NCI-H2227 treated with DMSO at 0.1 percent for 48 hours (cell line): ENCODE data around the gene PHKA1.
"Not testable (repeated sequence)": the region's sequence is repeated elsewhere in the genome, so short reads cannot be mapped to it uniquely, and the experiment has no call there.

ENCODE experiments used
- DNase-seq: peaks from one replicate; lab custom pipeline; 2025; lab: John Stamatoyannopoulos, UW

Gene PHKA1

GRCh38 chrX:72666451-72666850 is 47.7 kb downstream of the PHKA1 start:
- DNase-seq: no peak

DNA sequence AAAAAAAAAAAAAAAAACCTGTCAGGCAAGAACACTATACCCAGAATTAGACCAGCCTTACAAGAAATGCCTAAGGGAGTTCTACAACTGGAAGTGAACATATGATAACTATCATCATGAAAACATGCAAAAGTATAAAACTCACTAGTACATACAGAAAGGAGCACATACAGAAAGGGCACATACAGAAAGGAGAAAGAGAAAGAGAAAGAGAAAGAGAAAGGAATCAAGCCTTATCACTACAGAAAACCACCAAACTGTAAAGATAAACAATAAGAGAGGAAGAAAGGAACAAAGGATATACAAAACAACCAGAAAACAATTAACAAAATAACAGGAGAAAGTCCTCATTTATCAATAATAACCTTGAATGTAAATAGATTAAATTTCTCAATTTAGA is 50.4 kb downstream of the PHKA1 start:
- no peak for DNase-seq

DNA sequence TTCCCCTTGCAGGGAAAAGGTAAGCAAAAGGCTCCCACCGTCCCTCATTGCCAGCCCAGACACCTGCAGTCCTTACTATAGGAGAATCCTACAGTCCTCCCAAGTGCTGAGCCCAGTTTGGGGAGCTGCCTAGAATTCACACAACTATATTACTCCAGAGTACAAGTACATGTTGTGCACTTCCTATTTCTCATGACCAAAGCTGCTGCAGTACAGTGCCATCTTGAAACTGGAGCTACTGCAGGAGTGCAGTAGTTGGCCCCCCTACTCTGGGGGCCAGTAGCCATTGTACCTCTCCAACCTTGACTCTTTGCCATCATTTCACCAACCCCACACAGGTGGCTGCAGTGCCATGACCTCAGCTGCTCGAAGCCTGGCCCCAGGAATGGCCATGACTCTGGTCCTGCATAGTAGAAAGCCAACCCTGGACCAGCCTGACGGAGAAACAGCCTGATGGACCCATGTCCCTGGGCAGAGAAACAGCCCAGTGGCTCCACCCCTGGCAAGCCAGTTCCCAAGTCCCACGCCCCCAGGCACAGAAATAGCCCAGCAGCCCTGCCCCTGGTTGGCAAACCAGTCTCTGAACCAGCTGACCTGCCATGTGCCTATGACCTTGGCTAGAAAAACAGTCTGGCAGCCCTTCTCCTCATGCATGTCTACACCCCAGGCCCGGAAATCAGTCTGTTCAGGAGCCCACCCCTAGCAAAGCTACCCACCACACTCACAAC is 51.9 kb downstream of the PHKA1 start:
- DNase-seq: no peak

DNA sequence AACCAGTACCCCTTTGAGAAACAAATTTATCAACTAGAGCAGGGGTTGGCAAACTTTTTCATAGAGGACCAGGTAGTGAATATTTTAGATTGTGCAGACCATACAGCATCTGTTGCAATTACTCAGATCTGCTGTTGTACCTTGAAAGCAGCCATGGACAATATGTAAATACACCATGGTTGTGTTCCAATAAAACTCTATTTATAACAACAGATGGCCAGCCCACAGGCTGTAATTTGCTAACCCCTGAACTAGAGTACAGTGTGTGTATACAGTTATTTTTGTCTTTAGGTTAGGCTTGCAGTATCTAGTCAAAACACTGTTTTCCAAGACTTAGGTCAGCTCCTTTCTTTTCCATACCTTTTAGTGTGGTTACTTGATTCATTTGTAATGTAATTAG is 54.4 kb downstream of the PHKA1 start:
- peak; percentile 4 for DNase-seq

GRCh38 chrX:72652082-72652481 is 62.0 kb downstream of the PHKA1 start:
- peak; percentile 25 for DNase-seq

DNA sequence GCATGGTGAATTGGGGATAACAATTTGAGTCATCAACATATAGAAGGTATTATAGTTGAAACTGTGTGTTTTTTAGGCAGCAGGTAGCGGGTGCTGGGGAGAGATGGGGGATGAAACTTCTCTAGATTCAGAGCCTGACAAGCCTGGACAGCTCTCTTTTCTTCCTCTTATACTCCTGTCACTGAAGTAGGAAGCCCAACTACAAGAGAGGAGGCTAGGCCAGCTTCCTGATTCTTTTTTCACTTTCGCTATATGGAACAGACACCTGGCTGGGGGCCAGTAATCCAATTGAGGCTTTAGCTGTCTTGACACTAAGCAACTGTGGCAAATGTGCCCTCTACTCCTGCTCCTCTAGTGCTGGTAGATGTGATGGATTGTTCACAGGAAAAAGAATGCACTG is 69.2 kb downstream of the PHKA1 start:
- DNase-seq: no peak

GRCh38 chrX:72641611-72642010 is 72.5 kb downstream of the PHKA1 start:
- DNase-seq: no peak

DNA sequence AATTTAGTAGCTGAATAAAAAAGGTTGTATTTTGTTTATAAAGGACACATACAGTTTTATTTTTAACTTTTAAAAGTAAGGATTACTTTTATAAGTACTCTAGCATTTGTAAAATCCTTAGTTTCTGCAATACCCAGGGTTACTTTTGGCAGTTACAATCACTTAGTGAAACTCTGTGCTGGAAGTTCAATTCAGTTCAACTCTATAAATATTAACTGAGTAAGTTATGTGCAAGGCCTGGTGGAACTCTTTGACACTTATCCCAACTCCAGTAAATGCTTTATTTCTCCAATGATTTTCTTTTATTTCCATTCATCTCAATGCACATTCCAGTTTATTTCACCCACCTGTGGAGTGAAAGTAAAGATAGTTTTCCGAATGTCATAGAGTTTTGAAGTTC is 78.2 kb downstream of the PHKA1 start:
- DNase-seq: no peak

GRCh38 chrX:72634331-72634730 is 79.8 kb downstream of the PHKA1 start:
- no peak for DNase-seq

DNA sequence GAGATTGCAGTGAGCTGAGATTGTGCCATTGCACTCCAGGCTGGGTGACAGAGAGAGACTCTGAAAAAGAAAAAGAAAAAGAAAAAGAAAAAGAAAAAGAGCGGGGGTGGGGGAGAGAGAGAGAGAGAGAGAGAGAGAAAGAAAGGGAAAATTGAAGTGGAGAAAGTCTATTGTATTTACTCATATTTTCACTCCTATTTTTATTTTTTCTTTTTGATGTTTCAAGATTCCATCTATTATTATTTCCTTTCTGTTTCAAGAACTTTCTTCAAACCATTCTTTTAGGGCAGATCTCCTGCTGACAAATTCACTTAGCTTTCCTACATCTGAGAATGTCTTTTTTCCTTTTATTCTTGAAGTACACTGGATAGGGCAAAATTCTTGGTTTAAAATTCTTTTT is 83.9 kb downstream of the PHKA1 start:
- no peak for DNase-seq

DNA sequence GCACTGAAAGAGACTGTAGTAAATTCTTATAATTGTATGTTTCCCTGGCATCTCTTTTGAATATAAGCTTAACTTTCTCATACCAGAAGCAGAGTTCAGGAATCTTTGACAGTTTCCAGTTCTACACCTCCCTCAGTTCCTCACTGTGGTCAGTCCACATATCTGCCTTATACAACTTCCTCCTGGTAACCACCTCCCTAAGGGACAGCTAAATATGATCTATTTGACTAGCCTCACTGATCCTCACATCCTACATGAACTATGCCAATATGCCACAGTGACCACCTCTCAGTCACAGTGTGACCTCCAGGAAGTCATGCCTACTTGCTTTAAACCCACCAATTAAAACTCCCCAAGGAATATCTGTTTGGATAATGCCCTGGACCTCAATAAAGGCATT is 89.9 kb downstream of the PHKA1 start:
- no peak for DNase-seq

- DNase-seq: no peak
These were observed 92.3 kb downstream of the PHKA1 start for GRCh38 chrX:72621625-72622485.

GRCh38 chrX:72621163-72621562 is 92.9 kb downstream of the PHKA1 start:
- DNase-seq: no peak

- DNase-seq: no peak
These were observed 93.5 kb downstream of the PHKA1 start for GRCh38 chrX:72620550-72621145.

DNA sequence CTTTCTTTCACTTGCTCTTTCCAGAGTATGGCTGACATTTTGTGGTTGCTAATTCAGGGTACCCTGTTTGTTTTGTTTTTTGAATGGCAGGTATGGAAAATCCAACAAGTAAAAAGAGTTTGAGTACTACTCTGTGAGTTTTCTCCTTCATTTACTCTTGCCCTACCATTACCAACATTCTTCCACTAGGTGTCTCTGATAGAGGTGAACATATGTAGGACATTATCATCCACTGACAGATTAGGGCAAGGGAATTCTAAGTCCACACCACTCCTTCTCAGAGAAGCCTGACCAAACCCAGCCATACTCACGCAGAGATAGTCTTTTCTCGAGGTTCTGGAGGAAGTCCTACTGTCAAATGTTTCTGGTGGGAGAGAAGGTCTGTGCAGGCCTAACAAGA is 104.8 kb downstream of the PHKA1 start:
- no peak for DNase-seq

GRCh38 chrX:72604705-72605104 is 109.4 kb downstream of the PHKA1 start:
- DNase-seq: no peak

DNA sequence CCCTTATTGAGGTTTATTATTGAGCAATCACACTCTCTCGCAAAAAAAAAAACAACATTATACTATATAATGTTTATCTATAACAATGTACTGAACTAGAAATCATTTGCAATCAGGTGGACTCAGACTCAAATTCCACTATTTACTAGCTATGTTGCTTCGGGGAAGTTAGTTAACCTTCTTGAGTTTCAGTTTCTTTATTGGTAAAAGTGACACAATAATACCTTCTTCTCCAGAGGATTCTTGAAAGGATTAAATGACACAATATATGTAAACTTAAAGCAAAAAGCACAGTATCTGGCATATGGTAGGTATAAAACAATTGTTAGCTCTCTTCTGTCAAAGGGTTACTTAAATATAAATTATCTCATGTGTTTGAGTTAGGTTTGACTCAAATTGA is 110.0 kb downstream of the PHKA1 start:
- no peak for DNase-seq

DNA sequence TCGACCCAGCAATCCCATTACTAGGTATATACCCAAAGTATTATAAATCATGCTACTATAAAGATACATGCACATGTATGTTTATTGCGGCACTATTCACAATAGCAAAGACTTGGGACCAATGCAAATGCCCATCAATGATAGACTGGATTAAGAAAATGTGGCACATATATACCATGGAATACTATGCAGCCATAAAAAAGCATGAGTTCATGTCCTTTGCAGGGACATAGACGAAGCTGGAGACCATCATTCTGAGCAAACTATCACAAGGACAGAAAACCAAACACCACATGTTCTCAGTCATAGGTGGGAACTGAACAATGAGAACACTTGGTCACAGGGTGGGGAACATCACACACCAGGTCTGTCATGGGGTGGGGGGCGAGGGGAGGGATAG is 123.1 kb downstream of the PHKA1 start:
- DNase-seq: not testable (repeated sequence)

DNA sequence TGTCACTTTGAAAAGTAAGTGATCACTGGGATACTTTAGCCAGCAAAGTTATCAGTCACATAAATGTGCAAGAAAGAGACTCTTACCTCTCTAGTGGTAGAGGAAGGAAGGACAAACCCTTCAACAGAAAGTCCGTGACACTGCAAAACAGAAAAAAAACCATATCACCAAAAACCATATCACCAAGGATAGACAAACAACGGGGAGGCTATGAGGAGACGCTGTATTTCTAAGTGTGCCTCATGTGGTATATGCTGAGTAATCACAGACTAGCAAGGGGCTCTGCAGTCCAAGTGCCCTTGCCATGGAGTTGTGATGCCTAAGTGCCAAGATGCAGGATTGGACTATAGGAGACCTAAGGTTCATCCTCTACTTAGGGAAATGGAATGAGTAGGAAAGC is 129.9 kb downstream of the PHKA1 start:
- no peak for DNase-seq

DNA sequence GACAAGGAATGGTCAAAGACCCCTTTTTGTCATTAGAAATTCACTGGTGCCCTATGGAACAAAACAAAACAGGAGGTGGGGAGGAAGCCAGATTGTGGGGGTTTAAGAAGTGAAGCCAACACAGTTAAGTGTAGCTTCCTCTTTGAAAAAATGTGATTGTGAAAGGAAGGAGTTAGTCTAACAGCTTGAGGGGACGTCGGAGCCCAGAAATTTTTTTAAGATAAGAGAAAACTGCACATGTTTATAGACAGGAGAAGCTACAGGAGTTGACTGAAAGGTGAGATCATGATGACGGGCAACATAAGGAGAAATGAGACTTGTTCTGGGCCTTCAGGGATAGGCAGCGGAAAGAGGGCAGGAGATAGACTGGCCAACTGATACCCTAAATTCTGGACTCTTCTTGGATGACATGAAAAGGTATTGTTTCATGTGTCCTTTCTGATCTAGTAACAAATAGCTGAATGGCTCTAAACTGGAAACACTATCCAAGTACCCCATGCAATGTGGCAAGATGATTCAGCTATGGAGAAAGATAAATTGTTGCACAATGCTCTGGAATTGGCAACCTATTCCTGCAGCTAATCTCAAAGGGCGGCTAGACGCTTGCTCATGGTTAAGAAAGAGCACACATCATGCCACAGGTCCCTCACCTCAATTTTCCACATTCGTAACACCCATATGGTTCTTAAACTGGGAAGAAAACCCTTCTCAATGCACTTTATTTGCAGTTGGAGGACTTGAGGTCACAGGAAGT is 137.8 kb downstream of the PHKA1 start:
- DNase-seq: no peak

GRCh38 chrX:72573158-72573511 is 141.0 kb downstream of the PHKA1 start:
- DNase-seq: no peak
